ENCODE data around the gene SH3PXD2A.

SH3PXD2A gene

GRCh38 chr10:103719036-103719435 is 136.3 kb downstream of the SH3PXD2A start:
- Mint-ChIP-seq H3K4me1 (ENCODE audit: low read depth) (peaks cover 6% of the 10 kb centered on the region), H3K27ac (no peak overlapping the region), H3K27me3 (no peaks in the 10 kb centered on the region), H3K4me3 (no peak overlapping the region), H3K36me3 (ENCODE audit: low read depth) (no peaks in the 10 kb centered on the region), H3K9me3 (no peaks in the 10 kb centered on the region)
- DNase-seq: no peak

GRCh38 chr10:103718247-103718620 is 137.1 kb downstream of the SH3PXD2A start:
- H3K9me3 Mint-ChIP-seq: no peaks in the 10 kb centered on the region
- DNase-seq: no peak
- H3K27me3 Mint-ChIP-seq: no peaks in the 10 kb centered on the region
- peaks cover 6% of the 10 kb centered on the region for H3K4me1 Mint-ChIP-seq (ENCODE audit: low read depth)
- H3K36me3 Mint-ChIP-seq (ENCODE audit: low read depth): no peaks in the 10 kb centered on the region
- H3K4me3 Mint-ChIP-seq: no peak overlapping the region
- H3K27ac Mint-ChIP-seq: no peak overlapping the region

GRCh38 chr10:103717341-103718246 is 137.8 kb downstream of the SH3PXD2A start:
- Mint-ChIP-seq H3K9me3 (no peaks in the 10 kb centered on the region), H3K4me3 (no peak overlapping the region), H3K36me3 (ENCODE audit: low read depth) (no peaks in the 10 kb centered on the region), H3K27me3 (no peaks in the 10 kb centered on the region), H3K27ac (no peak overlapping the region), H3K4me1 (ENCODE audit: low read depth) (peaks cover 8% of the 10 kb centered on the region)
- no peak for DNase-seq

GRCh38 chr10:103716206-103717160 is 138.9 kb downstream of the SH3PXD2A start:
- Mint-ChIP-seq H3K4me1 (ENCODE audit: low read depth) (peaks cover 8% of the 10 kb centered on the region), H3K27ac (no peak overlapping the region), H3K4me3 (no peak overlapping the region), H3K27me3 (no peaks in the 10 kb centered on the region), H3K36me3 (ENCODE audit: low read depth) (no peaks in the 10 kb centered on the region), H3K9me3 (no peaks in the 10 kb centered on the region)
- no peak for DNase-seq

GRCh38 chr10:103715430-103715829 is 139.9 kb downstream of the SH3PXD2A start:
- no peaks in the 10 kb centered on the region for H3K36me3 Mint-ChIP-seq (ENCODE audit: low read depth)
- no peaks in the 10 kb centered on the region for H3K9me3 Mint-ChIP-seq
- no peak overlapping the region for H3K27ac Mint-ChIP-seq
- no peak overlapping the region for H3K4me3 Mint-ChIP-seq
- no peaks in the 10 kb centered on the region for H3K27me3 Mint-ChIP-seq
- no peak for DNase-seq
- H3K4me1 Mint-ChIP-seq (ENCODE audit: low read depth): peaks cover 8% of the 10 kb centered on the region

- Mint-ChIP-seq H3K36me3 (ENCODE audit: low read depth) (no peaks in the 10 kb centered on the region), H3K4me3 (no peak overlapping the region), H3K27ac (no peak overlapping the region), H3K4me1 (ENCODE audit: low read depth) (peaks cover 8% of the 10 kb centered on the region), H3K9me3 (no peaks in the 10 kb centered on the region), H3K27me3 (no peaks in the 10 kb centered on the region)
- DNase-seq: no peak
Observed at GRCh38 chr10:103714232-103714891, 141.0 kb downstream of the SH3PXD2A start.

- no peak overlapping the region for H3K27ac Mint-ChIP-seq
- no peaks in the 10 kb centered on the region for H3K36me3 Mint-ChIP-seq (ENCODE audit: low read depth)
- no peak overlapping the region for H3K4me3 Mint-ChIP-seq
- DNase-seq: no peak
- H3K27me3 Mint-ChIP-seq: no peaks in the 10 kb centered on the region
- no peaks in the 10 kb centered on the region for H3K9me3 Mint-ChIP-seq
- H3K4me1 Mint-ChIP-seq (ENCODE audit: low read depth): peaks cover 2% of the 10 kb centered on the region
Observed at GRCh38 chr10:103713676-103714075, 141.7 kb downstream of the SH3PXD2A start.

GRCh38 chr10:103712898-103713498 is 142.4 kb downstream of the SH3PXD2A start:
- Mint-ChIP-seq H3K27ac (no peak overlapping the region), H3K36me3 (ENCODE audit: low read depth) (no peaks in the 10 kb centered on the region), H3K4me1 (ENCODE audit: low read depth) (peaks cover 1% of the 10 kb centered on the region), H3K27me3 (no peaks in the 10 kb centered on the region), H3K4me3 (no peak overlapping the region), H3K9me3 (no peaks in the 10 kb centered on the region)
- DNase-seq: peak; percentile 87

- Mint-ChIP-seq H3K36me3 (ENCODE audit: low read depth) (no peaks in the 10 kb centered on the region), H3K4me1 (ENCODE audit: low read depth) (peaks cover 1% of the 10 kb centered on the region), H3K9me3 (no peaks in the 10 kb centered on the region), H3K27ac (no peak overlapping the region), H3K27me3 (no peaks in the 10 kb centered on the region), H3K4me3 (no peak overlapping the region)
- DNase-seq: no peak
Observed at GRCh38 chr10:103712146-103712545, 143.2 kb downstream of the SH3PXD2A start.

- Mint-ChIP-seq H3K4me1 (ENCODE audit: low read depth) (peaks cover 1% of the 10 kb centered on the region), H3K36me3 (ENCODE audit: low read depth) (no peaks in the 10 kb centered on the region), H3K27me3 (no peaks in the 10 kb centered on the region), H3K9me3 (no peaks in the 10 kb centered on the region), H3K4me3 (no peak overlapping the region), H3K27ac (no peak overlapping the region)
- no peak for DNase-seq
Observed at GRCh38 chr10:103711351-103711994, 143.9 kb downstream of the SH3PXD2A start.

GRCh38 chr10:103710490-103710889 is 144.9 kb downstream of the SH3PXD2A start:
- Mint-ChIP-seq H3K36me3 (ENCODE audit: low read depth) (no peaks in the 10 kb centered on the region), H3K27ac (no peak overlapping the region), H3K9me3 (no peaks in the 10 kb centered on the region), H3K4me3 (no peak overlapping the region), H3K27me3 (no peaks in the 10 kb centered on the region), H3K4me1 (ENCODE audit: low read depth) (peaks cover 1% of the 10 kb centered on the region)
- no peak for DNase-seq

- Mint-ChIP-seq H3K27ac (no peak overlapping the region), H3K4me3 (no peak overlapping the region), H3K27me3 (no peaks in the 10 kb centered on the region), H3K4me1 (ENCODE audit: low read depth) (peaks cover 1% of the 10 kb centered on the region), H3K9me3 (no peaks in the 10 kb centered on the region), H3K36me3 (ENCODE audit: low read depth) (no peaks in the 10 kb centered on the region)
- DNase-seq: no peak
Observed at GRCh38 chr10:103709341-103709920, 145.9 kb downstream of the SH3PXD2A start.

- no peaks in the 10 kb centered on the region for H3K27me3 Mint-ChIP-seq
- H3K4me1 Mint-ChIP-seq (ENCODE audit: low read depth): peaks cover 1% of the 10 kb centered on the region
- H3K4me3 Mint-ChIP-seq: no peak overlapping the region
- no peaks in the 10 kb centered on the region for H3K9me3 Mint-ChIP-seq
- no peaks in the 10 kb centered on the region for H3K36me3 Mint-ChIP-seq (ENCODE audit: low read depth)
- H3K27ac Mint-ChIP-seq: no peak overlapping the region
- DNase-seq: no peak
Observed at GRCh38 chr10:103708627-103709288, 146.6 kb downstream of the SH3PXD2A start.
